NCI-H774 (cell line): ENCODE results near the gene PATE3.

Source experiments
- DNase-seq: peaks from one replicate; lab custom pipeline; 2025; lab: John Stamatoyannopoulos, UW

PATE3 gene

GRCh38 chr11:125787827-125788226, at the start of gene PATE3:
PATE3 (plus strand) TSS chr11:125788127; CDS start chr11:125788152, 25 bp downstream.
- DNase-seq = no peak

- no peak for DNase-seq
These were observed 47.3 kb upstream of the PATE3 start for GRCh38 chr11:125740617-125741016.

GRCh38 chr11:125743681-125744080, 44.2 kb upstream of the PATE3 start:
- DNase-seq = no peak

- no peak for DNase-seq
These were observed 41.9 kb upstream of the PATE3 start, which contains the start of gene PATE1 for GRCh38 chr11:125745979-125746378. PATE1 (plus strand) TSS chr11:125746279; CDS start chr11:125746305, 26 bp downstream.

- no peak for DNase-seq
These were observed 37.3 kb upstream of the PATE3 start for GRCh38 chr11:125750629-125751028.

- no peak for DNase-seq
These were observed 31.9 kb upstream of the PATE3 start for GRCh38 chr11:125756050-125756449.

- no peak for DNase-seq
These were observed 25.5 kb upstream of the PATE3 start for GRCh38 chr11:125762445-125762844.

- DNase-seq = no peak
These were observed 24.4 kb upstream of the PATE3 start for GRCh38 chr11:125763483-125763882.

GRCh38 chr11:125766251-125766650, 21.7 kb upstream of the PATE3 start:
- no peak for DNase-seq

GRCh38 chr11:125768336-125769046, 19.4 kb upstream of the PATE3 start:
- no peak for DNase-seq

- DNase-seq = no peak
These were observed 17.3 kb upstream of the PATE3 start for GRCh38 chr11:125770583-125770982.

- no peak for DNase-seq
These were observed 15.0 kb upstream of the PATE3 start for GRCh38 chr11:125772834-125773505.

GRCh38 chr11:125773516-125773915, 14.4 kb upstream of the PATE3 start:
- no peak for DNase-seq

GRCh38 chr11:125777309-125777708, 10.6 kb upstream of the PATE3 start:
- no peak for DNase-seq

- no peak for DNase-seq
These were observed 9.2 kb upstream of the PATE3 start, which contains the start of gene PATE2 for GRCh38 chr11:125778728-125779127. PATE2 (minus strand) TSS chr11:125778828; CDS start chr11:125778773, 55 bp downstream.

GRCh38 chr11:125784678-125785077, 3.2 kb upstream of the PATE3 start:
- DNase-seq = no peak

- DNase-seq = no peak
These were observed 2.9 kb downstream of the PATE3 start for GRCh38 chr11:125790825-125791224.

GRCh38 chr11:125797641-125798040, 9.7 kb downstream of the PATE3 start:
- DNase-seq = no peak

GRCh38 chr11:125799808-125800207, 11.9 kb downstream of the PATE3 start:
- DNase-seq = no peak

- no peak for DNase-seq
These were observed 14.5 kb downstream of the PATE3 start for GRCh38 chr11:125802387-125802786.

- no peak for DNase-seq
These were observed 20.0 kb downstream of the PATE3 start for GRCh38 chr11:125807909-125808308.

GRCh38 chr11:125833016-125833415, 45.1 kb downstream of the PATE3 start, which contains the start of gene PATE4:
PATE4 (plus strand) TSS chr11:125833316; CDS start chr11:125833360, 44 bp downstream.
- no peak for DNase-seq

- no peak for DNase-seq
These were observed 47.8 kb downstream of the PATE3 start for GRCh38 chr11:125835748-125836147.
